Stimulated activated CD4-positive, alpha-beta T cell treated with anti-CD3 and anti-CD28 coated beads, Interleukin-4, amount 100 ng/mL, for 48 hours (primary cell): ENCODE results near the gene ZDHHC4.

Source experiments
- DNase-seq, 2 donors: peaks; one replicate each; pipeline ENCODE4 v3.0.0-alpha.2; 2020; ENCODE audit warnings: low read depth in 2 of 2

The ZDHHC4 gene

GRCh38 chr7:6577369-6578113 lies at the start of gene ZDHHC4:
ZDHHC4 (plus strand) TSS chr7:6577454; CDS start chr7:6580562, 3,108 bp downstream.
- DNase-seq = peak; percentile 82 to 84

- no peak for DNase-seq
Observed at GRCh38 chr7:6528401-6529130, 48.7 kb upstream of the ZDHHC4 start.

GRCh38 chr7:6529643-6530042 lies 47.6 kb upstream of the ZDHHC4 start:
- no peak for DNase-seq

GRCh38 chr7:6530626-6531491 lies 46.4 kb upstream of the ZDHHC4 start:
- DNase-seq = peak; percentile 42 to 45

- no peak for DNase-seq
Observed at GRCh38 chr7:6531492-6532279, 45.6 kb upstream of the ZDHHC4 start.

GRCh38 chr7:6532516-6532915 lies 44.7 kb upstream of the ZDHHC4 start:
- no peak for DNase-seq

GRCh38 chr7:6533893-6534495 lies 43.3 kb upstream of the ZDHHC4 start:
- DNase-seq = peak in 1 of 2 donors; percentile 36

GRCh38 chr7:6536262-6537260 lies 40.7 kb upstream of the ZDHHC4 start:
- no peak for DNase-seq

GRCh38 chr7:6542368-6542767 lies 34.9 kb upstream of the ZDHHC4 start:
- DNase-seq = no peak

GRCh38 chr7:6545398-6546126 lies 31.7 kb upstream of the ZDHHC4 start:
- DNase-seq = no peak

- DNase-seq = no peak
Observed at GRCh38 chr7:6546498-6547251, 30.6 kb upstream of the ZDHHC4 start.

- DNase-seq = no peak
Observed at GRCh38 chr7:6547400-6547799, 29.9 kb upstream of the ZDHHC4 start.

- no peak for DNase-seq
Observed at GRCh38 chr7:6551016-6551511, 26.2 kb upstream of the ZDHHC4 start, which contains the start of gene GRID2IP. GRID2IP (minus strand) TSS chr7:6551461; CDS start chr7:6551436, 25 bp downstream.

GRCh38 chr7:6553448-6554044 lies 23.7 kb upstream of the ZDHHC4 start:
- DNase-seq = no peak

GRCh38 chr7:6554848-6555247 lies 22.4 kb upstream of the ZDHHC4 start:
- DNase-seq = no peak

GRCh38 chr7:6556196-6556595 lies 21.1 kb upstream of the ZDHHC4 start:
- no peak for DNase-seq

- DNase-seq = no peak
Observed at GRCh38 chr7:6558837-6559236, 18.4 kb upstream of the ZDHHC4 start.

GRCh38 chr7:6559896-6560295 lies 17.4 kb upstream of the ZDHHC4 start:
- no peak for DNase-seq
